Esophagus squamous epithelium (tissue), 5 donors: ENCODE measurements around the gene STK35. TPM values are rescaled to one million over a fixed set of nuclear protein-coding genes. Genes with fewer than 3 reads are reported as not detected.

Source experiments
- DNase-seq: peaks from one replicate; lab custom pipeline; 2025; lab: John Stamatoyannopoulos, UW
- H3K27ac ChIP-seq, 4 donors: fragments of 200-600 bp; sonication (generic); one replicate each; pipeline ENCODE4 v1.5.1; 2016 to 2019; ENCODE audit warnings: mild to moderate bottlenecking in 1 of 4
- H3K27me3 ChIP-seq, 4 donors: fragments of 200-600 bp; sonication (generic); 1 replicate in 3 of 4; 2 replicates in 1 of 4; pipeline versions ENCODE4 v1.5.1 to v1.6.0; 2017 to 2021; ENCODE audit warnings: antibody characterized with exemption in 1 of 4
- H3K36me3 ChIP-seq, 3 donors: fragments of 200-600 bp; sonication (generic); one replicate each; pipeline ENCODE4 v1.5.1; 2016 to 2019
- H3K4me1 ChIP-seq, 3 donors: fragments of 200-600 bp; sonication (generic); one replicate each; pipeline ENCODE4 v1.5.1; 2017 to 2019
- H3K4me3 ChIP-seq, 4 donors: fragments of 200-600 bp; sonication (generic); 1 replicate in 3 of 4; 2 replicates in 1 of 4; pipeline ENCODE4 v1.5.1; 2016 to 2019; ENCODE audit warnings: mild to moderate bottlenecking in 2 of 4, moderate library complexity in 1 of 4
- H3K9me3 ChIP-seq, 3 donors: fragments of 200-600 bp; sonication (generic); one replicate each; pipeline ENCODE4 v1.5.1; 2016 to 2019
- CTCF ChIP-seq, 6 experiments: fragments of 450-650 bp in 4 of 6; fragments of 200-600 bp in 2 of 6; sonication (generic) in 2 of 6; IDR thresholded peaks; one replicate each; pipeline ENCODE4 v1.5.1; 2016 to 2019; ENCODE audit warnings: antibody characterized with exemption in 6 of 6, mild to moderate bottlenecking in 4 of 6, moderate library complexity in 4 of 6
- POLR2A ChIP-seq, 4 donors: fragments of 450-650 bp; IDR thresholded peaks; one replicate each; pipeline ENCODE4 v1.6.1; 2017; ENCODE audit warnings: antibody characterized with exemption in 4 of 4, mild to moderate bottlenecking in 4 of 4, moderate library complexity in 3 of 4
- WGBS, 2 donors: methylation state at CpG; one replicate each; pipeline ENCODE4 v1.1.5; 2018; 5-methylcytosine and 5-hydroxymethylcytosine counted together
- intact Hi-C: fragments of 100-400 bp; cut with DNase I; formaldehyde crosslinking; loops from one replicate; pipeline ENCODE4 v1.15.0; 2022
- total RNA-seq, 4 donors: library from RNA; depleted of rRNA; stranded (reverse); fragments of >200 nt; gene quantifications; one replicate each; pipeline ENCODE4 v1.1.0, GENCODE V29; 2016
- donor health status: DM: yes; HTN: yes; CAD: no.

The STK35 gene
- total RNA-seq, 4 donors from 2014 or later = 20.8 to 31.1 (median 26.1) TPM

- whole genome bisulfite sequencing, 2 donors = 52 to 69% methylated on average over 6 of the region's 6 CpGs
- peaks cover under 1 to 47% (median 17%) of the 10 kb centered on the region in 3 donors for H3K4me1 ChIP-seq
- H3K36me3 ChIP-seq = peaks cover under 1 to 20% (median 3%) of the 10 kb centered on the region in 3 donors
- intact Hi-C loops = no loop called here
- TF ChIP-seq POLR2A (IDR thresholded peaks at IDR 0.05) (no peak), CTCF (IDR thresholded peaks at IDR 0.05) (no peak)
- no peaks in the 10 kb centered on the region for H3K9me3 ChIP-seq
- H3K27me3 ChIP-seq = no peaks in the 10 kb centered on the region
- no peak for DNase-seq
- H3K27ac ChIP-seq = no peak overlapping the region
- no peak overlapping the region for H3K4me3 ChIP-seq
Measured at GRCh38 chr20:2139250-2139649, 37.6 kb downstream of the STK35 start.

GRCh38 chr20:2139736-2140135, 38.1 kb downstream of the STK35 start:
- no peak for DNase-seq
- Histone ChIP-seq H3K27me3 (no peaks in the 10 kb centered on the region), H3K4me3 (no peak overlapping the region), H3K9me3 (no peaks in the 10 kb centered on the region), H3K27ac (peak overlapping the region in 1 of 4 donors; percentile 62), H3K4me1 (peaks cover 0 to 42% (median 16%) of the 10 kb centered on the region in 3 donors), H3K36me3 (peaks cover 4 to 24% (median 6%) of the 10 kb centered on the region in 3 donors)
- intact Hi-C loops = no loop called here
- TF ChIP-seq POLR2A (IDR thresholded peaks at IDR 0.05) (no peak), CTCF (IDR thresholded peaks at IDR 0.05) (no peak)
- WGBS, 2 donors = 82 to 83% methylated on average over 2 of the region's 2 CpGs

GRCh38 chr20:2140561-2140960, 38.9 kb downstream of the STK35 start:
- intact Hi-C loops = no loop called here
- no peaks in the 10 kb centered on the region for H3K9me3 ChIP-seq
- H3K4me3 ChIP-seq = no peak overlapping the region
- peaks cover 4 to 33% (median 10%) of the 10 kb centered on the region in 3 donors for H3K36me3 ChIP-seq
- peak overlapping the region in 1 of 4 donors; percentile 62 for H3K27ac ChIP-seq
- no peak for TF ChIP-seq CTCF (IDR thresholded peaks at IDR 0.05)
- no peak for TF ChIP-seq POLR2A (IDR thresholded peaks at IDR 0.05)
- DNase-seq = no peak
- H3K4me1 ChIP-seq = peaks cover 0 to 34% (median 16%) of the 10 kb centered on the region in 3 donors
- no peaks in the 10 kb centered on the region for H3K27me3 ChIP-seq
- 36 to 42% methylated on average over 1 of the region's 1 CpG for WGBS, 2 donors

- peaks cover 7 to 42% (median 10%) of the 10 kb centered on the region in 3 donors for H3K36me3 ChIP-seq
- no peak for TF ChIP-seq POLR2A (IDR thresholded peaks at IDR 0.05)
- no peak for TF ChIP-seq CTCF (IDR thresholded peaks at IDR 0.05)
- DNase-seq = no peak
- H3K4me1 ChIP-seq = peaks cover 0 to 28% (median 16%) of the 10 kb centered on the region in 3 donors
- H3K27ac ChIP-seq = no peak overlapping the region
- WGBS, 2 donors = 88 to 92% methylated on average over 5 to 7 of the region's 10 CpGs
- intact Hi-C loops = no loop called here
- H3K4me3 ChIP-seq = no peak overlapping the region
- H3K27me3 ChIP-seq = no peaks in the 10 kb centered on the region
- H3K9me3 ChIP-seq = no peaks in the 10 kb centered on the region
Measured at GRCh38 chr20:2141600-2142575, 40.3 kb downstream of the STK35 start.

- TF ChIP-seq CTCF (IDR thresholded peaks at IDR 0.05) (no peak), POLR2A (IDR thresholded peaks at IDR 0.05) (no peak)
- no peaks in the 10 kb centered on the region for H3K27me3 ChIP-seq
- H3K4me1 ChIP-seq = peaks cover 0 to 28% (median 16%) of the 10 kb centered on the region in 3 donors
- H3K36me3 ChIP-seq = peaks cover 10 to 44% (median 12%) of the 10 kb centered on the region in 3 donors
- 83 to 88% methylated on average over 5 to 6 of the region's 6 CpGs for WGBS, 2 donors
- no peak overlapping the region for H3K4me3 ChIP-seq
- DNase-seq = no peak
- no peaks in the 10 kb centered on the region for H3K9me3 ChIP-seq
- no peak overlapping the region for H3K27ac ChIP-seq
- intact Hi-C loops = no loop called here
Measured at GRCh38 chr20:2142649-2143048, 41.0 kb downstream of the STK35 start.
